ENCODE measurements around the gene CWC25. TPM values are rescaled to one million over a fixed set of nuclear protein-coding genes. Genes with fewer than 3 reads are reported as not detected.

The CWC25 gene
- total RNA-seq, 1 experiment from 2014 or later: 23.9 TPM

DNA sequence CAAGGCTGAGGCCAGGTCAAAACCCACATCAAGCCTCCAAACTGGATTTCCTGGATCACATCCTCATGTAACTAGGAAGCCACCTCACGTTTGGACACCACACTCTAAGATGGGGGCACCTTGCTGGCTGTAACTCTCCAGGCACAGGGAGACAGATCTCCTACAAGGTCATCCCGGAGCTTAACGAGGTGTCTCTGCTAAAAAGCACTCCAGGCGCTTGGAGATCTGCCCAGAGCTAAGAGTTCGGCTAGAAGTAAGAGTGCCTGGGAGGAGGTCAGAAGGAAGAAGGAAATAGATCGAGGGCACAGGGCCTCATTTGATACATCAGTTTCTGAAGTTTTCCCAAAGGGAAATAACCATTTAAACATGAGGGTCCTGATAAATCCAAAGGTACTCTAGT, 56.7 kb downstream of the CWC25 start:
- peaks cover 4% of the 10 kb centered on the region; the same call in 1 of the 2 replicates for H4K20me1 ChIP-seq (ENCODE audit: insufficient read depth)
- no peak overlapping the region for H3K9ac ChIP-seq (ENCODE audit: low read length)
- no peak overlapping the region for H3K4me3 ChIP-seq (replicated peaks in 1 of 2; ENCODE audit: low read depth in 1 of 2, low read length in 2 of 2)
- no peaks in the 10 kb centered on the region for H3K9me2 ChIP-seq (ENCODE audit: insufficient read depth)
- ChIA-PET POLR2A (no interaction called here), CTCF (no interaction called here), RAD21 (ENCODE audit: low non-redundant PET in 1 of 2, low total read pairs in 2 of 2, uncharacterized antibody in 2 of 2, unreplicated experiment in 2 of 2) (no interaction called here)
- no peaks in the 10 kb centered on the region for H3K79me2 ChIP-seq (ENCODE audit: insufficient read depth, low read length)
- ATAC-seq (no peak), DNase-seq (ENCODE audit: low read depth, low spot score) (no peak)
- BruUV-seq (replicated peaks): no TSS peak
- TF ChIP-seq EZH2phosphoT487 (IDR thresholded peaks at IDR 0.05; ENCODE audit: borderline replicate concordance) (no peak), YY1 (IDR thresholded peaks at IDR 0.05; ENCODE audit: extremely low read depth, insufficient replicate concordance, low read depth, low read length) (no peak), POLR2A (IDR thresholded peaks at IDR 0.05; ENCODE audit: borderline replicate concordance, extremely low read depth, insufficient read depth, insufficient read length) (no peak), JUND (IDR thresholded peaks at IDR 0.05) (no peak), ZNF274 (IDR thresholded peaks at IDR 0.05; ENCODE audit: low read depth, low read length) (no peak), POLR2AphosphoS5 (IDR thresholded peaks at IDR 0.05; ENCODE audit: low read depth, low read length) (no peak), EZH2 (IDR thresholded peaks at IDR 0.05) (no peak), REST (IDR thresholded peaks at IDR 0.05; ENCODE audit: low read depth) (no peak), ZFX (IDR thresholded peaks at IDR 0.05) (no peak), RAD21 (IDR thresholded peaks at IDR 0.05; ENCODE audit: low read depth) (no peak)
- TF ChIP-seq, protein P1, sequence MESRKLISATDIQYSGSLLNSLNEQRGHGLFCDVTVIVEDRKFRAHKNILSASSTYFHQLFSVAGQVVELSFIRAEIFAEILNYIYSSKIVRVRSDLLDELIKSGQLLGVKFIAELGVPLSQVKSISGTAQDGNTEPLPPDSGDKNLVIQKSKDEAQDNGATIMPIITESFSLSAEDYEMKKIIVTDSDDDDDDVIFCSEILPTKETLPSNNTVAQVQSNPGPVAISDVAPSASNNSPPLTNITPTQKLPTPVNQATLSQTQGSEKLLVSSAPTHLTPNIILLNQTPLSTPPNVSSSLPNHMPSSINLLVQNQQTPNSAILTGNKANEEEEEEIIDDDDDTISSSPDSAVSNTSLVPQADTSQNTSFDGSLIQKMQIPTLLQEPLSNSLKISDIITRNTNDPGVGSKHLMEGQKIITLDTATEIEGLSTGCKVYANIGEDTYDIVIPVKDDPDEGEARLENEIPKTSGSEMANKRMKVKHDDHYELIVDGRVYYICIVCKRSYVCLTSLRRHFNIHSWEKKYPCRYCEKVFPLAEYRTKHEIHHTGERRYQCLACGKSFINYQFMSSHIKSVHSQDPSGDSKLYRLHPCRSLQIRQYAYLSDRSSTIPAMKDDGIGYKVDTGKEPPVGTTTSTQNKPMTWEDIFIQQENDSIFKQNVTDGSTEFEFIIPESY (IDR thresholded peaks at IDR 0.05; ENCODE audit: extremely low read depth, insufficient replicate concordance, low read length): no peak
- TF ChIP-seq, protein P2, sequence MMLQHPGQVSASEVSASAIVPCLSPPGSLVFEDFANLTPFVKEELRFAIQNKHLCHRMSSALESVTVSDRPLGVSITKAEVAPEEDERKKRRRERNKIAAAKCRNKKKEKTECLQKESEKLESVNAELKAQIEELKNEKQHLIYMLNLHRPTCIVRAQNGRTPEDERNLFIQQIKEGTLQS (IDR thresholded peaks at IDR 0.05): no peak
- TF ChIP-seq, protein P3, sequence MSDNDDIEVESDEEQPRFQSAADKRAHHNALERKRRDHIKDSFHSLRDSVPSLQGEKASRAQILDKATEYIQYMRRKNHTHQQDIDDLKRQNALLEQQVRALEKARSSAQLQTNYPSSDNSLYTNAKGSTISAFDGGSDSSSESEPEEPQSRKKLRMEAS (IDR thresholded peaks at IDR 0.05): no peak
- intact Hi-C loops (cut with micrococcal nuclease): no loop called here
- H3K27ac ChIP-seq (ENCODE audit: low read depth, low read length): no peak overlapping the region
- peaks cover 26 to 38% of the 10 kb centered on the region in 2 experiments; a peak in 3 of 4 replicates for H3K36me3 ChIP-seq (ENCODE audit: control insufficient read depth in 1 of 2, insufficient read depth in 2 of 2, low read length in 2 of 2)
- no peaks in the 10 kb centered on the region for H3K4me1 ChIP-seq (ENCODE audit: control insufficient read depth in 1 of 2, insufficient read depth in 2 of 2, low read length in 2 of 2)
- no peak overlapping the region for H3K4me2 ChIP-seq (ENCODE audit: low read length)
- no peaks in the 10 kb centered on the region for H3K9me3 ChIP-seq (ENCODE audit: control insufficient read depth in 1 of 2, insufficient read depth in 1 of 2, low read depth in 1 of 2, low read length in 2 of 2)
- no peak overlapping the region for H2AFZ ChIP-seq (ENCODE audit: low read depth, low read length, poor library complexity, severe bottlenecking)
- H3K27me3 ChIP-seq (ENCODE audit: insufficient read depth, low read length): no peaks in the 10 kb centered on the region
